PC-9 (cell line): ENCODE data around the gene ZSWIM9. TPM values are rescaled to one million over a fixed set of nuclear protein-coding genes. Genes with fewer than 3 reads are reported as not detected.
"Not testable (repeated sequence)": the region's sequence is repeated elsewhere in the genome, so short reads cannot be mapped to it uniquely, and the experiment has no call there.

Experiments
- BruUV-seq: library from RNA; stranded (reverse); fragments of 400-500 nt; replicated peaks from 2 replicates; lab custom pipeline; 2021; lab: Mats Ljungman, UMichigan
- CTCF ChIA-PET: fragments of 300-600 bp; sonication (Branson Sonifier 250); formaldehyde crosslinking; loops from one replicate; lab custom pipeline; 2022; ENCODE audit warnings: antibody characterized with exemption; lab: Charles Lee
- POLR2A ChIA-PET: fragments of 300-600 bp; sonication (Branson Sonifier 250); formaldehyde crosslinking; loops from one replicate; lab custom pipeline; 2022; ENCODE audit warnings: antibody characterized with exemption; ENCODE audit not compliant: unreplicated experiment; lab: Charles Lee
- DNase-seq, 2 experiments: peaks; one replicate each; pipeline versions ENCODE4 v3.0.0 to v3.0.0-alpha.2; 2015 to 2022; ENCODE audit warnings: mixed read lengths in 1 of 2
- H2AFZ ChIP-seq: fragments of 200-600 bp; sonication (generic); 2 replicates; pipeline ENCODE4 v1.8.1; 2017; ENCODE audit warnings: antibody characterized with exemption
- H3F3A ChIP-seq: fragments of 200-600 bp; sonication (generic); 2 replicates; pipeline ENCODE4 v1.8.1; 2017; ENCODE audit warnings: antibody characterized with exemption, mild to moderate bottlenecking, low read depth; ENCODE audit not compliant: insufficient read depth
- H3K27ac ChIP-seq: fragments of 200-600 bp; sonication (generic); 2 replicates; pipeline ENCODE4 v1.6.1; 2016; ENCODE audit warnings: mixed run types
- H3K27me3 ChIP-seq: fragments of 200-600 bp; sonication (generic); 2 replicates; pipeline ENCODE4 v1.6.1; 2016; ENCODE audit warnings: low read depth, mixed run types; ENCODE audit not compliant: insufficient read depth
- H3K36me3 ChIP-seq: fragments of 200-600 bp; sonication (generic); 2 replicates; pipeline ENCODE4 v1.6.1; 2016; ENCODE audit warnings: low read depth, mixed run types
- H3K4me1 ChIP-seq: fragments of 200-600 bp; sonication (generic); replicated peaks from 2 replicates; pipeline ENCODE4 v1.6.1; 2016; ENCODE audit warnings: mixed run types; ENCODE audit not compliant: insufficient read depth
- H3K4me2 ChIP-seq: fragments of 200-600 bp; sonication (generic); 2 replicates; pipeline ENCODE4 v1.6.1; 2017; ENCODE audit warnings: mixed run types
- H3K4me3 ChIP-seq: fragments of 200-600 bp; sonication (generic); 2 replicates; pipeline ENCODE4 v1.6.1; 2016; ENCODE audit warnings: mixed run types
- H3K79me2 ChIP-seq: fragments of 200-600 bp; sonication (generic); 2 replicates; pipeline ENCODE4 v1.6.1; 2017; ENCODE audit warnings: low read depth, mixed run types
- H3K9me2 ChIP-seq: fragments of 200-600 bp; sonication (generic); 2 replicates; pipeline ENCODE4 v1.8.1; 2017; ENCODE audit warnings: mild to moderate bottlenecking; ENCODE audit not compliant: insufficient read depth
- H3K9me3 ChIP-seq: fragments of 200-600 bp; sonication (generic); 2 replicates; pipeline ENCODE4 v1.8.1; 2016; ENCODE audit warnings: low read depth; ENCODE audit not compliant: insufficient read depth
- H4K20me1 ChIP-seq: fragments of 200-600 bp; sonication (generic); 2 replicates; pipeline ENCODE4 v1.8.1; 2017; ENCODE audit not compliant: insufficient read depth
- EZH2 ChIP-seq: fragments of 200-600 bp; sonication (generic); IDR thresholded peaks from 2 replicates; pipeline ENCODE4 v1.8.0; 2017; ENCODE audit warnings: antibody characterized with exemption, low read depth
- intact Hi-C: fragments of 100-400 bp; cut with micrococcal nuclease; formaldehyde crosslinking; loops from one replicate; pipeline ENCODE4 v1.10.0; 2022; ENCODE audit not compliant: unreplicated experiment
- total RNA-seq: library from RNA; stranded (reverse); gene quantifications from 2 replicates; pipeline ENCODE4 v1.2.3, GENCODE V29; 2021
- TF ChIP-seq, protein P1 (sequence below): fragments of 200-600 bp; sonication (generic); conservative IDR thresholded peaks from 2 replicates; pipeline ENCODE4 v1.6.1; 2017; ENCODE audit warnings: mixed run types, antibody characterized with exemption, mild to moderate bottlenecking, moderate library complexity

Gene ZSWIM9
- total RNA-seq, 1 experiment from 2014 or later: 8.3 TPM

DNA sequence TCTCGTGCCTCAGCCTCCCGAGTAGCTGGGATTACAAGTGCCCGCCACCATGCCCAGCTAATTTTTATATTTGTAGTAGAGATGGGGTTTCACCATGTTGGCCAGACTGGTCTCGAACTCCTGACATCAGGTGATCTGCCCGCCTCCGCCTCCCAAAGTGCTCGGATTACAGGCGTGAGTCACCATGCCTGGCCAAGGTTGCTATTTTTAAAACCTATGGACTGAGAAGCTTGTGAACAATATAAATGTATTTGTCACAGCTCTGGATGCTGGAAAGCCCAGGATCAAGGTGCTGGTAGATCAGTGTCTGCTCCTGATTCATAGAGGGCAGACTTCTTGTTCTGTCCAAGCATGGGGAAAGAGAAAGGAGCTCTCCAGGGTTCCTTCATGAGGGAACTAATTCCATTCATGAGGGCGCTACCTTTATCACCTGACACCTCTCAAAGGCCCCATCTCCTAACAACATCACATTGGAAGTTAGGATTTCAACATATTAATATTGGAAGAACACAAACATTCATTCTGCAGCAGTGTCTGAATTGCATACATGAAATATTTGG lies 69.2 kb downstream of the ZSWIM9 start:
- peaks cover 7% of the 10 kb centered on the region for H3K4me1 ChIP-seq
- no peaks in the 10 kb centered on the region for H3K36me3 ChIP-seq
- H3K4me3 ChIP-seq: no peak overlapping the region
- no peak overlapping the region for H2AFZ ChIP-seq
- no peaks in the 10 kb centered on the region for H3K9me3 ChIP-seq
- H3K27me3 ChIP-seq: no peaks in the 10 kb centered on the region
- H4K20me1 ChIP-seq: no peaks in the 10 kb centered on the region
- H3K4me2 ChIP-seq: no peak overlapping the region
- H3K9me2 ChIP-seq: no peaks in the 10 kb centered on the region
- TF ChIP-seq EZH2: no peak
- TF ChIP-seq, protein P1, sequence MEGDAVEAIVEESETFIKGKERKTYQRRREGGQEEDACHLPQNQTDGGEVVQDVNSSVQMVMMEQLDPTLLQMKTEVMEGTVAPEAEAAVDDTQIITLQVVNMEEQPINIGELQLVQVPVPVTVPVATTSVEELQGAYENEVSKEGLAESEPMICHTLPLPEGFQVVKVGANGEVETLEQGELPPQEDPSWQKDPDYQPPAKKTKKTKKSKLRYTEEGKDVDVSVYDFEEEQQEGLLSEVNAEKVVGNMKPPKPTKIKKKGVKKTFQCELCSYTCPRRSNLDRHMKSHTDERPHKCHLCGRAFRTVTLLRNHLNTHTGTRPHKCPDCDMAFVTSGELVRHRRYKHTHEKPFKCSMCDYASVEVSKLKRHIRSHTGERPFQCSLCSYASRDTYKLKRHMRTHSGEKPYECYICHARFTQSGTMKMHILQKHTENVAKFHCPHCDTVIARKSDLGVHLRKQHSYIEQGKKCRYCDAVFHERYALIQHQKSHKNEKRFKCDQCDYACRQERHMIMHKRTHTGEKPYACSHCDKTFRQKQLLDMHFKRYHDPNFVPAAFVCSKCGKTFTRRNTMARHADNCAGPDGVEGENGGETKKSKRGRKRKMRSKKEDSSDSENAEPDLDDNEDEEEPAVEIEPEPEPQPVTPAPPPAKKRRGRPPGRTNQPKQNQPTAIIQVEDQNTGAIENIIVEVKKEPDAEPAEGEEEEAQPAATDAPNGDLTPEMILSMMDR: no peak
- ChIA-PET POLR2A (no interaction called here), CTCF (no interaction called here)
- H3F3A ChIP-seq: no peaks in the 10 kb centered on the region
- no peak for DNase-seq
- no peaks in the 10 kb centered on the region for H3K79me2 ChIP-seq
- no TSS peak for BruUV-seq
- H3K27ac ChIP-seq: no peak overlapping the region
- intact Hi-C loops: no loop called here

GRCh38 chr19:48241771-48242170 lies 71.3 kb downstream of the ZSWIM9 start:
- H3K27ac ChIP-seq, H4K20me1 ChIP-seq, BruUV-seq, H3K36me3 ChIP-seq, H2AFZ ChIP-seq, H3K4me2 ChIP-seq, DNase-seq, H3F3A ChIP-seq, H3K4me3 ChIP-seq, H3K9me2 ChIP-seq, H3K9me3 ChIP-seq, H3K79me2 ChIP-seq, POLR2A ChIA-PET, H3K27me3 ChIP-seq, H3K4me1 ChIP-seq, intact Hi-C loops, CTCF ChIA-PET: not testable (repeated sequence)

- Histone ChIP-seq H3K36me3 (no peaks in the 10 kb centered on the region), H3K27ac (no peak overlapping the region), H3K4me2 (no peak overlapping the region), H2AFZ (no peak overlapping the region), H3K4me1 (peaks cover 7% of the 10 kb centered on the region), H3K9me2 (no peaks in the 10 kb centered on the region), H4K20me1 (no peaks in the 10 kb centered on the region), H3F3A (no peaks in the 10 kb centered on the region), H3K4me3 (no peak overlapping the region), H3K79me2 (no peaks in the 10 kb centered on the region), H3K9me3 (no peaks in the 10 kb centered on the region), H3K27me3 (no peaks in the 10 kb centered on the region)
- no peak for TF ChIP-seq EZH2
- TF ChIP-seq, protein P1: no peak
- intact Hi-C loops: no loop called here
- no TSS peak for BruUV-seq
- CTCF ChIA-PET: interaction anchor here (0.6 kb wide), 1 partner anchor 91 kb away, joined by 6 read pairs; no protein-coding TSS in a partner anchor
- no peak for DNase-seq
- POLR2A ChIA-PET: no interaction called here
Measured at GRCh38 chr19:48244281-48244680, 73.8 kb downstream of the ZSWIM9 start.

GRCh38 chr19:48246101-48246500 lies 75.6 kb downstream of the ZSWIM9 start:
- intact Hi-C loops: no loop called here
- Histone ChIP-seq H2AFZ (no peak overlapping the region), H3K79me2 (no peaks in the 10 kb centered on the region), H3K27ac (no peak overlapping the region), H3F3A (peaks cover 3% of the 10 kb centered on the region; the same call in 1 of the 2 replicates), H3K4me3 (no peak overlapping the region), H3K9me2 (no peaks in the 10 kb centered on the region), H3K27me3 (no peaks in the 10 kb centered on the region), H3K4me1 (peaks cover 16% of the 10 kb centered on the region), H3K4me2 (no peak overlapping the region), H4K20me1 (no peaks in the 10 kb centered on the region), H3K36me3 (no peaks in the 10 kb centered on the region), H3K9me3 (no peaks in the 10 kb centered on the region)
- no TSS peak for BruUV-seq
- CTCF ChIA-PET: no interaction called here
- no peak for TF ChIP-seq EZH2
- TF ChIP-seq, protein P1: no peak
- DNase-seq: no peak
- POLR2A ChIA-PET: no interaction called here
